VCaP (cell line): Measurements from ENCODE around the gene PPP2R1B.

Experiments
- H3K27ac ChIP-seq: fragments of 450-650 bp; 2 replicates; pipeline ENCODE4 v1.5.1; 2017
- TF ChIP-seq, protein P1 (sequence below): fragments of 450-650 bp; conservative IDR thresholded peaks from 2 replicates; pipeline ENCODE4 v1.5.1; 2017; ENCODE audit warnings: mild to moderate bottlenecking, moderate library complexity

Gene PPP2R1B

DNA sequence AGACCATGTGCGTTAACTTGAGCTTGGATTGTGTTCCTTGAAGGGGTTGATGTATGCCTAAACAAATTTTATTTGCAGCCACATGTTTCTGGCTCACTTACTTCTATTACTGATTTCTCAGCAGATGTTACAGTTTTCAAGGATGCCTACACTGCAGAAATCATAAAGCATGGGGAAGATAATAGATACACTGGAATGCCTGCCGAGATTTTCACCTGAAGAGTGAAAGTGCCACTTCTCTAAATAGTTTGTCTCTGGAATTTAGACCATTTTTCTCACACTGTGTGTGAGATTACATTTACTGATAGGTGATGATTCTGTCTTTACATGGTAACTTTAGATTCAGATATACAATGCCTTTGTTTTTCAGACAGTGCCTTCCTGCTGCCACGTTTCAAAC lies 82.4 kb downstream of the PPP2R1B start:
- TF ChIP-seq, protein P1, sequence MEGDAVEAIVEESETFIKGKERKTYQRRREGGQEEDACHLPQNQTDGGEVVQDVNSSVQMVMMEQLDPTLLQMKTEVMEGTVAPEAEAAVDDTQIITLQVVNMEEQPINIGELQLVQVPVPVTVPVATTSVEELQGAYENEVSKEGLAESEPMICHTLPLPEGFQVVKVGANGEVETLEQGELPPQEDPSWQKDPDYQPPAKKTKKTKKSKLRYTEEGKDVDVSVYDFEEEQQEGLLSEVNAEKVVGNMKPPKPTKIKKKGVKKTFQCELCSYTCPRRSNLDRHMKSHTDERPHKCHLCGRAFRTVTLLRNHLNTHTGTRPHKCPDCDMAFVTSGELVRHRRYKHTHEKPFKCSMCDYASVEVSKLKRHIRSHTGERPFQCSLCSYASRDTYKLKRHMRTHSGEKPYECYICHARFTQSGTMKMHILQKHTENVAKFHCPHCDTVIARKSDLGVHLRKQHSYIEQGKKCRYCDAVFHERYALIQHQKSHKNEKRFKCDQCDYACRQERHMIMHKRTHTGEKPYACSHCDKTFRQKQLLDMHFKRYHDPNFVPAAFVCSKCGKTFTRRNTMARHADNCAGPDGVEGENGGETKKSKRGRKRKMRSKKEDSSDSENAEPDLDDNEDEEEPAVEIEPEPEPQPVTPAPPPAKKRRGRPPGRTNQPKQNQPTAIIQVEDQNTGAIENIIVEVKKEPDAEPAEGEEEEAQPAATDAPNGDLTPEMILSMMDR: no peak
- no peak overlapping the region for H3K27ac ChIP-seq

DNA sequence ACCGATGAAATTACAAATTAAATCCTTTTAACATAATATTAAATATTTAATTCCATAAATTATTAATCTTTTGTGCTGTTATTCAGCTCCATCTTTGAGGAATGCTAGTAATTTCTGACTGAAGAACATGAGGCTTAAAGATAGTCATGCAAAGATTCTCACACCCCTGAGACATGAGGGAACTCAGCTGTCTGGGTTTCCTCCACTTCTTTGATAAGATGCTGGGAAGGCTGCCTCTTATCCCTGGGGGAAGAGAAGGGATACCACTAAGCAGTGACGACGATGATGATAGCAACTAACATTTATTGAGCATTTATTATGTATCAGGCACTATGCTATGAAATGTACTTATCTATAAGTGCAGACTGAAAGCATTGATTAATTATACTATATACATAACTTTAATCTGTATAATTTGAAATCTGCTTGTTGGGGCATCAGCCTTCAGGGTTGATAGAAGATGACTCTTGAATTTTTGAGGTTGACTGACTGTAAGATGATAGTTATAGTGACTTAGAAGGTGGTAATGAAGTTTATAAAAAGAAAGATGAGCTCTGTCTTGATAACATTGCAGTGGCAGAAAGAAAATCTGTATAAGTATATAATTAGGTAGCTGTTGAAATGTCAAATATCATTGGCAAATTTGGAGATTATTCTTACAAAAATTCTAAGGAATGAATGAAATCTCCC lies 85.6 kb downstream of the PPP2R1B start:
- TF ChIP-seq, protein P1: no peak
- H3K27ac ChIP-seq: no peak overlapping the region
